Activated CD8-positive, alpha-beta T cell treated with anti-CD3 and anti-CD28 coated beads, Interleukin-2, amount 10 ng/mL, durations not matched to agents 7 days and 5 days (primary cell): ENCODE results near the gene CLIP1. TPM values are rescaled to one million over a fixed set of nuclear protein-coding genes. Genes with fewer than 3 reads are reported as not detected.
"Not testable (repeated sequence)": the region's sequence is repeated elsewhere in the genome, so short reads cannot be mapped to it uniquely, and the experiment has no call there.

Experiments used
- ATAC-seq: fragments of 150-1000 bp; cut with Tn5 transposase; one replicate; pipeline ENCODE4 v1.10.0; 2021; ENCODE audit warnings: moderate library complexity
- CTCF ChIA-PET: fragments of 350-600 bp; sonication (Branson Sonifier 250); formaldehyde crosslinking; loops from one replicate; lab custom pipeline; 2021; ENCODE audit warnings: antibody characterized with exemption; lab: Charles Lee
- POLR2A ChIA-PET: fragments of 350-600 bp; sonication (Branson Sonifier 250); formaldehyde crosslinking; loops from one replicate; lab custom pipeline; 2021; ENCODE audit warnings: antibody characterized with exemption; lab: Charles Lee
- DNase-seq: peaks from one replicate; pipeline ENCODE4 v3.0.0-alpha.2; 2020
- H3K27ac Mint-ChIP-seq: one replicate; pipeline ENCODE4 v1.8.0; 2021; ENCODE audit warnings: mild to moderate bottlenecking, mixed read lengths
- H3K27me3 Mint-ChIP-seq: one replicate; pipeline ENCODE4 v1.8.0; 2021; ENCODE audit warnings: low read depth, mixed read lengths
- H3K36me3 Mint-ChIP-seq: one replicate; pipeline ENCODE4 v1.8.0; 2021; ENCODE audit warnings: low read depth, mixed read lengths
- H3K4me1 Mint-ChIP-seq: one replicate; pipeline ENCODE4 v1.8.0; 2021; ENCODE audit warnings: low read depth, mixed read lengths
- H3K4me3 Mint-ChIP-seq: one replicate; pipeline ENCODE4 v1.8.0; 2021; ENCODE audit warnings: mild to moderate bottlenecking, mixed read lengths
- H3K9me3 Mint-ChIP-seq: one replicate; pipeline ENCODE4 v1.8.0; 2022; ENCODE audit warnings: mixed read lengths; ENCODE audit not compliant: insufficient read depth
- total RNA-seq, 2 experiments: library from RNA; stranded (reverse); gene quantifications; one replicate each; pipeline ENCODE4 v1.2.3, GENCODE V29; 2021

CLIP1 gene
- total RNA-seq, 2 experiments from 2014 or later: 61.4 to 63.2 TPM

- POLR2A ChIA-PET: interaction anchor here (0.6 to 1.7 kb wide), 3 partner anchors 9 to 43 kb away, joined by 3 to 5 read pairs (median 3); partner anchors contain the start of gene CLIP1
- H3K27me3 Mint-ChIP-seq: no peaks in the 10 kb centered on the region
- peaks cover 22% of the 10 kb centered on the region for H3K4me1 Mint-ChIP-seq
These were observed 9.5 kb downstream of the CLIP1 start for GRCh38 chr12:122412851-122413433.

DNA sequence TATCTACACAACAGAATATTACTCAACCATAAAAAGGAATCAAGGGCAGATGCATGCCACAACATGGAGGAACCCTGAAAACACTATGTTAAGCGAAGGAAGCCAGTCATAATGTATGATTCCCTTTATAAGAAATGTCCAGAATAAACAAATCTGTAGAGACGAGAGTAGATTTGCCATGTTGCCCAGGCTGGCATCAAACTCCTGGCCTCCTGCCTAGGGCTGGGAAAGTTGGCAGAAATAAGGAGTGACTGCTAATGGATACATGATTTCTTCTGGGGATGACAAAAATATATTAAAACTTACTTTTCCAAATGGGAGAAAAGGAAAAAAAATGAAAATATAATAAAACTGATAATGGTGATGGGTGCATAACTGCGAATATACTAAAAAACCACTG is 10.9 kb downstream of the CLIP1 start:
- no peaks in the 10 kb centered on the region for H3K27me3 Mint-ChIP-seq
- H3K9me3 Mint-ChIP-seq: no peaks in the 10 kb centered on the region
- ATAC-seq (no peak), DNase-seq (no peak)
- H3K4me1 Mint-ChIP-seq: peaks cover 24% of the 10 kb centered on the region
- peaks cover 8% of the 10 kb centered on the region for H3K36me3 Mint-ChIP-seq
- H3K4me3 Mint-ChIP-seq: no peak overlapping the region
- CTCF ChIA-PET: interaction anchor here (0.6 to 2.3 kb wide), 3 partner anchors 10 to 12 kb away, joined by 3 to 10 read pairs (median 8); partner anchors contain the start of gene CLIP1
- POLR2A ChIA-PET: interaction anchor here (0.6 to 1.7 kb wide), 2 partner anchors 10 to 392 kb away, joined by 3 to 5 read pairs; partner anchors contain the start of gene CLIP1
- no peak overlapping the region for H3K27ac Mint-ChIP-seq

More at GRCh38 chr12:122412851-122413433, 9.5 kb downstream of the CLIP1 start:
- no peak overlapping the region for H3K4me3 Mint-ChIP-seq
- no peaks in the 10 kb centered on the region for H3K9me3 Mint-ChIP-seq
- no peak for DNase-seq
- CTCF ChIA-PET: interaction anchor here (0.6 to 1.4 kb wide), 5 partner anchors 9 to 58 kb away, joined by 3 to 8 read pairs (median 4); partner anchors contain the start of gene CLIP1
- no peak for ATAC-seq
- peak overlapping the region; percentile 18 for H3K27ac Mint-ChIP-seq
- H3K36me3 Mint-ChIP-seq: peaks cover 11% of the 10 kb centered on the region

- CTCF ChIA-PET: interaction anchor here (0.8 to 2.6 kb wide), 3 partner anchors 32 to 64 kb away, joined by 3 to 11 read pairs (median 4); no protein-coding TSS in a partner anchor
- no peak for ATAC-seq
- no peak overlapping the region for H3K27ac Mint-ChIP-seq
- H3K4me3 Mint-ChIP-seq: no peak overlapping the region
- POLR2A ChIA-PET: interaction anchor here (0.6 to 1.6 kb wide), 3 partner anchors 46 to 94 kb away, joined by 3 to 5 read pairs (median 4); partner anchors contain the start of gene ZCCHC8
- H3K4me1 Mint-ChIP-seq: peaks cover 16% of the 10 kb centered on the region
- H3K36me3 Mint-ChIP-seq: peaks cover 13% of the 10 kb centered on the region
- DNase-seq: no peak
- no peaks in the 10 kb centered on the region for H3K9me3 Mint-ChIP-seq
- H3K27me3 Mint-ChIP-seq: no peaks in the 10 kb centered on the region
These were observed 15.3 kb downstream of the CLIP1 start for GRCh38 chr12:122407208-122407607.

DNA sequence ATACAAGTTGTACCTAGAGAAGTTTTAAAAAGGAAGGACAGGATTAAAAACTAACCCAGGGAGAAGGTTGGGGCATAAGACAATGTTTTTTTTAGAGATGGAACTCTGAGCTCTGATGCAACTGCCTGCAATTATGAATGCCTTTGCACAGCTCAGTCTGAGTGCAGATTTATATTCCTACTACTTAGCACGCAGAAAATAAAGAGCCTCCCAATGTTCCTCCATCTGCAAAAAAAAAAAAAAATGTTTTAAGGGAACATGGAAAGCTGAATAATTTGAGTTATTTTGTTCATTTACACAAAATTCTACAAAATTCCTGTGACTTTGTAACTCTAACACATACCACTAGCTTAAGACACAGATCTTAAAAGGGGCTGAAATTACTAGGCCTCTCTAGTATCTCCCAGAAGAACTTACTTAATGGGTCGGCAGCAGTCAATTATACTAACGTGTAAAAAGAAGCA is 15.7 kb downstream of the CLIP1 start:
- ATAC-seq (no peak), DNase-seq (no peak)
- Mint-ChIP-seq H3K27me3 (no peaks in the 10 kb centered on the region), H3K4me3 (no peak overlapping the region), H3K36me3 (peaks cover 13% of the 10 kb centered on the region), H3K4me1 (peaks cover 16% of the 10 kb centered on the region), H3K27ac (no peak overlapping the region), H3K9me3 (no peaks in the 10 kb centered on the region)
- POLR2A ChIA-PET: interaction anchor here (0.6 to 1.6 kb wide), 3 partner anchors 47 to 94 kb away, joined by 3 to 5 read pairs (median 4); partner anchors contain the start of gene ZCCHC8
- CTCF ChIA-PET: interaction anchor here (0.8 to 2.6 kb wide), 5 partner anchors 31 to 98 kb away, joined by 3 to 11 read pairs (median 4); partner anchors contain the start of gene ZCCHC8

- POLR2A ChIA-PET: no interaction called here
- Mint-ChIP-seq H3K9me3 (no peaks in the 10 kb centered on the region), H3K36me3 (peaks cover 14% of the 10 kb centered on the region), H3K27ac (no peak overlapping the region), H3K4me3 (no peak overlapping the region), H3K27me3 (no peaks in the 10 kb centered on the region), H3K4me1 (peaks cover 28% of the 10 kb centered on the region)
- ATAC-seq (no peak), DNase-seq (no peak)
- CTCF ChIA-PET: interaction anchor here (1.2 to 7.3 kb wide), 3 partner anchors 48 to 97 kb away, joined by 4 to 253 read pairs (median 8); partner anchors contain the start of gene ZCCHC8
These were observed 18.6 kb downstream of the CLIP1 start for GRCh38 chr12:122403831-122404230.

DNA sequence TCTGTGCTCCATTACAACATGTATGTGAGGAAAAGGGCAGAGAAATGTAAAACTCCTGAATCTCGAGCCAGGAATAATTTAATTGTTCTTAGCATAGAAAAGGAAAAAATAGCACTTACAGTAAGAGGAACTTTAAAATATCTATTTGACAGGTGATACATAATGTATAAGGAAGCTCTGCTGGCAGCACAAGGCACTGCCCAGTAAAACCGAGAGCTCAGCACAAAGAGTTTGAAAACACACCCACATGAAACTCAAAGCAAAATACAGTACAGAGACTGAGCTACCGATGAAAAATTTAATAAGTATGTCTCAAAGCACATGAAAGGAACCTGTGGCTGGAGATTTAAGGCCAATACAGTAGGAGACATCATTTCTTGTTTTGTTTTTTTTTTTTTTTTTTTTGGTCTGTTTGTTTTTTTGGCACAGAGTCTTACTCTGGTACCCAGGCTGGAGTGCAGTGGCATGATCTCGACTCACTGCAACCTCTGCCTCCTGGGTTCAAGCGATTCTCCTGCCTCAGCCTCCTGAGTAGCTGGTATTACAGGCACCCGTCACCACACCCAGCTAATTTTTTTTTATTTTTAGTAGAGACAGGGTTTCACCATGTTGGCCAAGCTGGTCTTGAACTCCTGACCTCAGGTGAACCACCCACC is 19.2 kb downstream of the CLIP1 start:
- no peak overlapping the region for H3K4me3 Mint-ChIP-seq
- H3K27me3 Mint-ChIP-seq: no peaks in the 10 kb centered on the region
- POLR2A ChIA-PET: interaction anchor here (0.7 to 1.6 kb wide), 3 partner anchors 10 to 124 kb away, joined by 3 to 6 read pairs (median 3); partner anchors contain the start of genes KNTC1 and RSRC2
- no peak for DNase-seq
- no peak overlapping the region for H3K27ac Mint-ChIP-seq
- peaks cover 14% of the 10 kb centered on the region for H3K36me3 Mint-ChIP-seq
- ATAC-seq: no peak
- H3K4me1 Mint-ChIP-seq: peaks cover 28% of the 10 kb centered on the region
- CTCF ChIA-PET: interaction anchor here (0.9 to 7.3 kb wide), 4 partner anchors 20 to 97 kb away, joined by 4 to 253 read pairs (median 6); partner anchors contain the start of gene ZCCHC8
- no peaks in the 10 kb centered on the region for H3K9me3 Mint-ChIP-seq

DNA sequence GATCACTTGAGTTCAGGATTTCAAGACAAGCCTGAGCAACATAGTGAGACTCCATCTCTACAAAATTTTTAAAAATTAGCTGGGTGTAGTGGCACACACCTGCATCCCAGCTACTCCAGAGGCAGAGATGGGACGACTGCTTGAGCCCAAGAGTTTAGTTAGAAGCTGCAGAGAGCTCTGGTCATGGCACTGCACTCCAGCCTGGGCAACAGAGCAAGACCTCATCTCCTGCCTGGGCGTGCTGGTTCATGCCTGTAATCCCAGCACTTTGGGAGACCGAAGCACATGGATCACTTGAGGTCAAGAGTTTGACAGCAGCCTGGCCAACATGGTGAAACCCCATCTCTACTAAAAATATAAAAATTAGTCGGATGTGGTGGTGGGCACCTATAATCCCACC is 20.2 kb downstream of the CLIP1 start:
- no peak for DNase-seq
- CTCF ChIA-PET: interaction anchor here (1.5 to 7.3 kb wide), 2 partner anchors 70 to 98 kb away, joined by 8 to 253 read pairs; partner anchors contain the start of gene ZCCHC8

DNA sequence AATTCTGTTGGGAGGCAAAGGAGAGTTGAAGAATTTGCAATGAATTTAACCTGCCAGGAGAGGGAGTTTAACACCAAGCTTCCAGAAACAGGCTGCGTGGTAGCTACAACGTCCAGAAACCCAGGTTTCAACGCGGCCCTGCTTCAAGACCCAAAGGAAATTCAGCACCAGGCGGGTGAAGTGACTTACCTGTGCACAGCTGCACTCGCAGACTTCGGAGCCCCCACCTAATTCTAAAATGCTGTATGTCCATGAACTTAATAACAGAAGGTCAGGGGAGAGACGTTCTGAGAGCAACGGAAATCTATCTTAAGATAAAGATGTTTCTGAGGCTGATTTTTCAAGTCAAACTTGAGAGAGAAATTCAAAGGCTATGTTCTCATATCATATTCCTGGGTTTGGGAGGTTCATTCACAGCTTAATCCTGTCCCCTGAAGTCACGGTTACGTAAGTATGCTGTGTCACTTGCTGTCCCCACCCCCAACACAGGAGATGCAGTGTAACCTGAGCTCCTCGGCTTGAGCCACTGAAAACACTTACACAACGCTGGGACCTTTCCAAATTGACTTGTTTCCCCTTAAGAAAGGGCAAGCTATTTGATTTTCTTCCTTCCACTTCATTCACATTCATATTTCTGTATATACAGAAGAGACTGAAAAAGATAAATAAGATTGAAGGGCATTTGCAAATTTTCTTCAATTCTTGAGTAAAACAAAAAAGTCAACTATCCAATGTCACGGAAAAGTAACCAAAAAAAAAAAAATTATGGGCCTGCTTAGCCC is 22.7 kb downstream of the CLIP1 start:
- CTCF ChIA-PET: interaction anchor here (0.7 to 7.3 kb wide), 49 partner anchors 8 to 353 kb away, joined by 3 to 253 read pairs (median 5); partner anchors contain the start of genes CLIP1, DENR, RSRC2 and ZCCHC8
- peak overlapping the region; percentile 44 for H3K27ac Mint-ChIP-seq
- no peak overlapping the region for H3K4me3 Mint-ChIP-seq
- ATAC-seq: peak; percentile 83
- DNase-seq: peak; percentile 67
- H3K4me1 Mint-ChIP-seq: peaks cover 31% of the 10 kb centered on the region
- POLR2A ChIA-PET: interaction anchor here (0.7 to 1.7 kb wide), 4 partner anchors 22 to 354 kb away, joined by 3 to 8 read pairs (median 6); partner anchors contain the start of genes CLIP1 and ZCCHC8
- H3K27me3 Mint-ChIP-seq: no peaks in the 10 kb centered on the region
- no peaks in the 10 kb centered on the region for H3K9me3 Mint-ChIP-seq
- peaks cover 14% of the 10 kb centered on the region for H3K36me3 Mint-ChIP-seq

More for the DNA sequence above, 20.2 kb downstream of the CLIP1 start:
- Mint-ChIP-seq H3K27ac (no peak overlapping the region), H3K9me3 (no peaks in the 10 kb centered on the region), H3K36me3 (peaks cover 14% of the 10 kb centered on the region), H3K27me3 (no peaks in the 10 kb centered on the region), H3K4me3 (no peak overlapping the region), H3K4me1 (peaks cover 26% of the 10 kb centered on the region)
- POLR2A ChIA-PET: interaction anchor here (1.0 to 1.6 kb wide), 2 partner anchors 11 to 124 kb away, joined by 3 to 4 read pairs; no protein-coding TSS in a partner anchor
- ATAC-seq: no peak

DNA sequence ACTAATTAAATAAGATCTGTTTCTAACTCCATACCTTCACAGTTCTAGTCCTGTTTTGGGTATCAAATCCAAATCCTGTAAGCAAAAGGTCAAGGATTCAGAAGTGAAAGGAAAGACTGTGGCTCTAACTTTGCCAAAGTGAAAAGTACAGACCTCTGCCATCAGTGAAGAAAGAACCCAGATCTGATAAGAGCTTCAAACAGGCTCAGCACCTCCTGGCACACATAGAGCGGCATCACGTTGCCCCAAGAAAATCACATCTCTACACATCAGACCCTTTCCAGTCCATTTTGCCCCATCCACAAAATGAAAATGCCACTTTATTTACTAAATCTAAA is 23.2 kb downstream of the CLIP1 start:
- ChIA-PET CTCF (interaction anchor here (0.6 to 7.3 kb wide), 47 partner anchors 9 to 749 kb away, joined by 3 to 253 read pairs (median 5); partner anchors contain the start of genes CLIP1, DENR, RSRC2 and ZCCHC8), POLR2A (interaction anchor here (0.7 to 1.7 kb wide), 4 partner anchors 23 to 354 kb away, joined by 3 to 8 read pairs (median 6); partner anchors contain the start of genes CLIP1 and ZCCHC8)
- ATAC-seq (peak; percentile 35), DNase-seq (no peak)
- peaks cover 14% of the 10 kb centered on the region for H3K36me3 Mint-ChIP-seq
- H3K4me1 Mint-ChIP-seq: peaks cover 32% of the 10 kb centered on the region
- H3K27me3 Mint-ChIP-seq: no peaks in the 10 kb centered on the region
- peak overlapping the region; percentile 44 for H3K27ac Mint-ChIP-seq
- H3K4me3 Mint-ChIP-seq: no peak overlapping the region
- no peaks in the 10 kb centered on the region for H3K9me3 Mint-ChIP-seq

GRCh38 chr12:122397981-122398380 is 24.5 kb downstream of the CLIP1 start:
- not testable (repeated sequence) for DNase-seq, H3K27me3 Mint-ChIP-seq, ATAC-seq, H3K9me3 Mint-ChIP-seq, H3K4me3 Mint-ChIP-seq, H3K27ac Mint-ChIP-seq
- Mint-ChIP-seq H3K36me3 (peaks cover 10% of the 10 kb centered on the region), H3K4me1 (peaks cover 30% of the 10 kb centered on the region)
- ChIA-PET CTCF (interaction anchor here (1.9 to 7.3 kb wide), 3 partner anchors 9 to 102 kb away, joined by 10 to 253 read pairs (median 42); partner anchors contain the start of gene ZCCHC8), POLR2A (interaction anchor here (0.8 kb wide), 1 partner anchor 30 kb away, joined by 4 read pairs; no protein-coding TSS in a partner anchor)
